Trophoblast cell (in vitro differentiated cells and primary cell): ENCODE results near the gene RREB1.
"Not testable (repeated sequence)": the region's sequence is repeated elsewhere in the genome, so short reads cannot be mapped to it uniquely, and the experiment has no call there.

ENCODE experiments used
- DNase-seq, 2 donors: peaks; one replicate each; pipeline ENCODE4 v3.0.0-alpha.2; 2016
- H2AFZ ChIP-seq: 2 replicates; pipeline ENCODE4 v1.6.1; 2013; ENCODE audit warnings: low read length, moderate library complexity, mild to moderate bottlenecking; ENCODE audit not compliant: insufficient read depth, poor library complexity
- H2AK5ac ChIP-seq: 2 replicates; pipeline ENCODE4 v1.6.1; 2013; ENCODE audit warnings: mild to moderate bottlenecking, low read length
- H2BK120ac ChIP-seq: 2 replicates; pipeline ENCODE4 v1.6.1; 2013; ENCODE audit warnings: low read length, mild to moderate bottlenecking, moderate library complexity; ENCODE audit not compliant: insufficient read depth, poor library complexity
- H2BK12ac ChIP-seq: 2 replicates; pipeline ENCODE4 v1.6.1; 2013; ENCODE audit warnings: mild to moderate bottlenecking, low read length, moderate library complexity
- H2BK5ac ChIP-seq: 2 replicates; pipeline ENCODE4 v1.6.1; 2013; ENCODE audit warnings: low read length, low read depth, moderate library complexity, mild to moderate bottlenecking; ENCODE audit not compliant: poor library complexity
- H3K14ac ChIP-seq: 2 replicates; pipeline ENCODE4 v1.6.1; 2013; ENCODE audit warnings: mild to moderate bottlenecking, low read length
- H3K18ac ChIP-seq: 2 replicates; pipeline ENCODE4 v1.6.1; 2013; ENCODE audit warnings: mild to moderate bottlenecking, low read length
- H3K23ac ChIP-seq: 2 replicates; pipeline ENCODE4 v1.6.1; 2013; ENCODE audit warnings: low read length
- H3K27ac ChIP-seq: 2 replicates; pipeline ENCODE4 v1.5.1; 2013; ENCODE audit warnings: low read depth, mild to moderate bottlenecking, inconsistent platforms, low read length, moderate library complexity
- H3K27me3 ChIP-seq: 2 replicates; pipeline ENCODE4 v1.6.1; 2013; ENCODE audit warnings: inconsistent platforms, mild to moderate bottlenecking, low read length, moderate library complexity; ENCODE audit not compliant: insufficient read depth
- H3K36me3 ChIP-seq, 2 experiments: 1 replicate in 1 of 2; 2 replicates in 1 of 2; pipeline ENCODE4 v1.6.1; 2013; ENCODE audit warnings: low read length in 2 of 2, mild to moderate bottlenecking in 2 of 2, moderate library complexity in 1 of 2; ENCODE audit not compliant: insufficient read depth in 2 of 2, control insufficient read depth in 1 of 2
- H3K4ac ChIP-seq: 2 replicates; pipeline ENCODE4 v1.6.1; 2013; ENCODE audit warnings: low read depth, mild to moderate bottlenecking, low read length, moderate library complexity
- H3K4me1 ChIP-seq, 2 experiments: 1 replicate in 1 of 2; 2 replicates in 1 of 2; pipeline ENCODE4 v1.6.1; 2013; ENCODE audit warnings: low read length in 2 of 2, mild to moderate bottlenecking in 2 of 2, moderate library complexity in 1 of 2; ENCODE audit not compliant: insufficient read depth in 2 of 2, control insufficient read depth in 1 of 2
- H3K4me2 ChIP-seq: 2 replicates; pipeline ENCODE4 v1.6.1; 2013; ENCODE audit warnings: inconsistent platforms, mild to moderate bottlenecking, low read length, moderate library complexity
- H3K4me3 ChIP-seq: 2 replicates; pipeline ENCODE4 v1.5.1; 2013; ENCODE audit warnings: mild to moderate bottlenecking, low read depth, low read length, inconsistent platforms
- H3K79me1 ChIP-seq: one replicate; pipeline ENCODE4 v1.6.1; 2013; ENCODE audit warnings: low read length
- H3K79me2 ChIP-seq: 2 replicates; pipeline ENCODE4 v1.6.1; 2013; ENCODE audit warnings: low read length, mild to moderate bottlenecking; ENCODE audit not compliant: control insufficient read depth, insufficient read depth, poor library complexity
- H3K9ac ChIP-seq: 2 replicates; pipeline ENCODE4 v1.6.1; 2013; ENCODE audit warnings: mild to moderate bottlenecking, low read length
- H3K9me3 ChIP-seq: 2 replicates; pipeline ENCODE4 v1.6.1; 2013; ENCODE audit warnings: low read depth, mild to moderate bottlenecking, control low read depth, inconsistent platforms, low read length; ENCODE audit not compliant: insufficient read depth
- H4K12ac ChIP-seq: 2 replicates; pipeline ENCODE4 v1.6.1; 2013; ENCODE audit warnings: low read depth, mild to moderate bottlenecking, low read length, moderate library complexity
- H4K8ac ChIP-seq: 2 replicates; pipeline ENCODE4 v1.6.1; 2013; ENCODE audit warnings: low read depth, mild to moderate bottlenecking, low read length, moderate library complexity
- H4K91ac ChIP-seq: one replicate; pipeline ENCODE4 v1.6.1; 2013; ENCODE audit warnings: low read depth, mild to moderate bottlenecking, low read length, moderate library complexity
- WGBS: extraction: QIAGEN DNeasy Blood & Tissue Kit; methylation state at CpG from one replicate; pipeline ENCODE4 v1.1.7; 2013; ENCODE audit warnings: missing lambda C conversion rate; ENCODE audit not compliant: insufficient read length, insufficient coverage; ENCODE audit errors: extremely low coverage; 5-methylcytosine and 5-hydroxymethylcytosine counted together

Gene RREB1

DNA sequence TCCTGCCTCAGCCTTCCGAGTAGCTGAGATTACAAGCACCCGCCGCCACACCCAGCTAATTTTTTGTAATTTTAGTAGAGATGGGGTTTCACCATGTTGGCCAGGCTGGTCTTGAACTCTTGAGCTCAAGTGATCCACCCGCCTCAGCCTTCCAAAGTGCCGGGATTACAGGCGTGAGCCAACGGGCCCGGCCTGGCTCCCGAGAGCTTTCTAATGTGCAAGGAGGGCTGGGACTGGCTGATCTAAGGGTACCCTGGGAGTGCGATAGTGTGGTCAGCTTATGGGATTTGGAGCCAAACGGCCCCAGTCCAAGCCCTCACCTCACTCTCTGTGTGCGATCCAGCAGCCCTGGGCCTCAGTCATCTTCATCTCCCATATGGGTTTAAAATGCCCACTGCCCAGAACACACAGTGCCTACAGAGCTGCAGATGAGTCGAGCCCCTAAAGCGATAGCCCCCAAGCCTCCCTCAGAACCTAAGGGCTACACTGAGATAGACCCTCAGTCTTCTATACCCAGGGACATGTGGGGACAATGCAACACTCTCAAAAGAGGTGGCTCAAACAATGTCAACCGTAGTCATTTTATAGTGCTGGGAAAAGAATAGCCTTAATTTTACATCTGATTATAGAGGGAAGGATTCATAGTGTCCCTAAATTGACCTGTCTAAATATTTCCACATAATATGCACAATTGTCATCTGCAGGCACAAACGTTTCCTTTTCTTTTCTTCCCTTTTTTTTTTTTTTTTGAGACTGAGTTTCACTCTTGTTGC is 155.2 kb downstream of the RREB1 start:
- H2BK5ac ChIP-seq, result no peak overlapping the region
- H4K91ac ChIP-seq, result no peak overlapping the region
- no peak overlapping the region for H3K23ac ChIP-seq
- no peak overlapping the region for H4K8ac ChIP-seq
- H3K79me2 ChIP-seq, result peaks cover 2% of the 10 kb centered on the region
- H3K4me2 ChIP-seq, result no peak overlapping the region
- peaks cover 9% of the 10 kb centered on the region for H3K79me1 ChIP-seq
- no peak overlapping the region for H3K4me3 ChIP-seq
- no peak overlapping the region for H2AFZ ChIP-seq
- no peak overlapping the region for H3K14ac ChIP-seq
- H3K27ac ChIP-seq, result no peak overlapping the region
- H2BK120ac ChIP-seq, result no peak overlapping the region
- no peak overlapping the region for H2AK5ac ChIP-seq
- peaks cover 3% of the 10 kb centered on the region for H3K9me3 ChIP-seq
- no peak overlapping the region for H3K18ac ChIP-seq
- no peaks in the 10 kb centered on the region for H3K27me3 ChIP-seq
- WGBS, result no CpG with 5 or more reads among the region's 16 CpGs
- H2BK12ac ChIP-seq, result no peak overlapping the region
- no peak for DNase-seq
- H3K4me1 ChIP-seq, result peaks cover 12 to 20% of the 10 kb centered on the region in 2 experiments
- no peak overlapping the region for H4K12ac ChIP-seq
- H3K36me3 ChIP-seq, result no peaks in the 10 kb centered on the region
- no peak overlapping the region for H3K9ac ChIP-seq
- no peak overlapping the region for H3K4ac ChIP-seq

- not testable (repeated sequence) for H3K14ac ChIP-seq, H3K4me2 ChIP-seq, H2BK120ac ChIP-seq, H3K9ac ChIP-seq, H3K79me1 ChIP-seq, H3K36me3 ChIP-seq, H4K91ac ChIP-seq, H3K79me2 ChIP-seq, H4K12ac ChIP-seq, H2BK12ac ChIP-seq, H3K23ac ChIP-seq, H4K8ac ChIP-seq, H2BK5ac ChIP-seq, H2AFZ ChIP-seq, H2AK5ac ChIP-seq, H3K27ac ChIP-seq, H3K18ac ChIP-seq, H3K27me3 ChIP-seq, DNase-seq, H3K9me3 ChIP-seq, H3K4me3 ChIP-seq, H3K4ac ChIP-seq
- H3K4me1 ChIP-seq, result peaks cover 12 to 20% of the 10 kb centered on the region in 2 experiments
- WGBS, result no CpG with 5 or more reads among the region's 9 CpGs
Observed at GRCh38 chr6:7263519-7263805, 155.7 kb downstream of the RREB1 start.

DNA sequence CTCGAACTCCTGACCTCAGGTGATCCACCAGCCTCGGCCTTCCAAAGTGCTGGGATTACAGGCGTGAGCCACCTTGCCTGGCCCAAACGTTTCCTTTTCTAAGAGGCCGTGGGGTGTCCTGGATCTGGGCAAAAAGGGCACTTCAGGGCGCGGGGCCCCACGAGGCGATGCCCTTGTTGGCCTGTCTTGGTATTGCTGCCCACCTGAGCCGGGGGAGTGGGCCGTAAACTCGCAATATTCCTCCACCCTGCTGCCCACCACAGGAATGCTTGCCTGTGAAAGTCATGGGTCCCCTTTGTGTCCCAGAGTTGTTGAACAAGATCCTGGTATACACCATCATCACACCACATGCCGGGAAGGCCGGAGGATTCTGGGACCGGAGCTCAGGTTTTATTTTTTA is 156.3 kb downstream of the RREB1 start:
- H3K4me1 ChIP-seq, result peaks cover 12 to 20% of the 10 kb centered on the region in 2 experiments
- H3K4ac ChIP-seq, result no peak overlapping the region
- H3K4me3 ChIP-seq, result no peak overlapping the region
- H3K36me3 ChIP-seq, result no peaks in the 10 kb centered on the region
- H3K27me3 ChIP-seq, result no peaks in the 10 kb centered on the region
- no peak overlapping the region for H3K27ac ChIP-seq
- H3K9me3 ChIP-seq, result peaks cover 5% of the 10 kb centered on the region
- H2AFZ ChIP-seq, result no peak overlapping the region
- DNase-seq, result no peak
- no peak overlapping the region for H3K9ac ChIP-seq
- H3K4me2 ChIP-seq, result no peak overlapping the region
- no peak overlapping the region for H2BK5ac ChIP-seq
- WGBS, result no CpG with 5 or more reads among the region's 15 CpGs
- no peak overlapping the region for H2BK120ac ChIP-seq
- H3K79me1 ChIP-seq, result peaks cover 9% of the 10 kb centered on the region
- H3K23ac ChIP-seq, result no peak overlapping the region
- no peak overlapping the region for H4K8ac ChIP-seq
- no peak overlapping the region for H4K91ac ChIP-seq
- H3K14ac ChIP-seq, result no peak overlapping the region
- no peak overlapping the region for H4K12ac ChIP-seq
- peaks cover 2% of the 10 kb centered on the region for H3K79me2 ChIP-seq
- no peak overlapping the region for H2AK5ac ChIP-seq
- H2BK12ac ChIP-seq, result no peak overlapping the region
- no peak overlapping the region for H3K18ac ChIP-seq

DNA sequence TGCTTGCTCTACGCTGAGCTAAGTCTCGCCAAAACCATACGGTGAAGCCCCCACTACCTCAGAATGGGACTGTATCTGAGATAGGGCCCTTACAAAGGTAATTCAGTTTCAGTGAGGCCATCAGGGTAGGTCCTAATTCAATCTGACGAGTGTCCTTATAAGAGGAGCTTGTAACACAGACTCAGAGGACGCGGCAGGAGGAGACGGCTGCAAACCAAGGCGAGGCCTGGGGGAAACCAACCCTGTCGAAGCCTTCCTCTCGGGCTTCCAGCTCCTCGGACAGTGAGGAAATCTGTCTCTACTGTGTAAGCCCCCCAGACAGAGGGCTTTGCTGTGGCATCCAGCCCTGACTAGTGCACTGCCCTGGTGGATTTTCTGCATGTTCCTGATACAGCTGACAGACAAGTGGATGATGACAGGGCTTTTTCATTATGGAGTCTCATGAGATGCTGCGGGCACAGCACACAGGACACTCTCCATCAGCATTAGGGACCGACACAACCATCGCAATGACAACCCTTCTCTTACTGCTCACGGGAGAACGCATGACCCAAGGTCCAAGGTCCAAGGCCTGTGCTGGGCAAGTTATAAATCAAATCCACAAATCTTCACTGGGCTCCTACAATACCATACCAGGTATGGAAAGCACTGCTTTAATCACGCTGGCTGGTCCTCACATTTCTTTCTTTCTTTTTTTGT is 157.1 kb downstream of the RREB1 start:
- Histone ChIP-seq H3K4ac (no peak overlapping the region), H3K27me3 (no peaks in the 10 kb centered on the region), H3K36me3 (no peaks in the 10 kb centered on the region), H2BK5ac (no peak overlapping the region), H4K12ac (no peak overlapping the region), H3K9ac (no peak overlapping the region), H2BK120ac (no peak overlapping the region), H4K8ac (no peak overlapping the region), H3K27ac (no peak overlapping the region), H3K23ac (no peak overlapping the region), H3K79me2 (peaks cover 2% of the 10 kb centered on the region), H3K4me3 (no peak overlapping the region), H3K14ac (no peak overlapping the region), H3K79me1 (peaks cover 9% of the 10 kb centered on the region), H2BK12ac (no peak overlapping the region), H3K18ac (no peak overlapping the region), H3K4me2 (no peak overlapping the region), H2AFZ (no peak overlapping the region), H2AK5ac (no peak overlapping the region), H4K91ac (no peak overlapping the region), H3K9me3 (peaks cover 5% of the 10 kb centered on the region), H3K4me1 (peaks cover 12 to 17% of the 10 kb centered on the region in 2 experiments)
- WGBS, result no CpG with 5 or more reads among the region's 17 CpGs
- DNase-seq, result no peak
